ENCODE results near the gene SLC25A20. TPM values are rescaled to one million over a fixed set of nuclear protein-coding genes. Genes with fewer than 3 reads are reported as not detected.

Gene SLC25A20, protein sequence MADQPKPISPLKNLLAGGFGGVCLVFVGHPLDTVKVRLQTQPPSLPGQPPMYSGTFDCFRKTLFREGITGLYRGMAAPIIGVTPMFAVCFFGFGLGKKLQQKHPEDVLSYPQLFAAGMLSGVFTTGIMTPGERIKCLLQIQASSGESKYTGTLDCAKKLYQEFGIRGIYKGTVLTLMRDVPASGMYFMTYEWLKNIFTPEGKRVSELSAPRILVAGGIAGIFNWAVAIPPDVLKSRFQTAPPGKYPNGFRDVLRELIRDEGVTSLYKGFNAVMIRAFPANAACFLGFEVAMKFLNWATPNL
- total RNA-seq, result 15.9 and 17.4 TPM in 2 replicates

DNA sequence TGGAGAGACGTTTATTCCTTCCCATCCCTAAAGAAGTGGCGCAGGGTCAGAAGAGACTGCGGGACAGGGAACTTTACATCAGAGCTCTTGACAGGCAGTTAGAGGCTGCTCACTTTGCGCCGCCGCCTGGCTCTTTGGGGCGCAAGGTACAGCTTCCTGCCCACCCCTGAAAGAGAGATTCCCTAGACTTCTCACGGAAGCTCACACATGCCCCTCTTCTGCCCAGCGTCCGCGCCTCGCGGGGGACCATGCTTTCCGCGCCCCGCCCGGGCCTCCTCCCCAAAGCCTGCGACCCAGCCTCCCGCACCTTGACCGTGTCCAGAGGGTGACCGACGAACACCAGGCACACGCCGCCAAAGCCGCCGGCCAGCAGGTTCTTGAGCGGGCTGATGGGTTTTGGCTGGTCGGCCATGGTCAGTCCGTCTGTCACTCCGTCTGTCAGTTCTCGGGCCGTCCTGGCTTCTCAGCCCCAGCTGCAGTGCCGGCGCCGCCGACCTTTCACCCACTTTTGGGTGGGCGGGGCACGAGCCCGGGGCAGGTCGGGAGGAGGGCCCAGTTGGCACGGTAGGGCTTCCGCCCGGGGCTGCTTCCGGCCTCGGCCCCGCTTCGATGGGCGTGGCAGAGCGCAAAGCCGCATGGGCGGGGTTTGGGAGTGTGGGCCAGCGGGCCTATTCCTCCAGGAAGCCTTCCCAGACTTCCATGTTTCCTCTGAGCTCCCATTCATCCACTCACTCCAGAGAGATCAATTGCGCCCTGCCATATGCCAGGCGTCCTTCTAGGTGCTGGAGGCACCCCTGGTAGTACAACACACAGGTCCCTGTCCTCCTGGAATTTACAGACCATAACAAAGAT lies at the start of gene SLC25A20:
Gene SLC25A20 (minus strand): TSS at position 500 of the 852 bp plus-strand sequence. CDS start 88 bp downstream, at position 412.
- Mint-ChIP-seq H3K4me3 (peak within 1 kb of the TSS; percentile 94), H3K4me1 (ENCODE audit: low read depth) (peaks cover 29% of the 10 kb centered on the region), H3K36me3 (ENCODE audit: low read depth) (peaks cover 4% of the 10 kb centered on the region), H3K27me3 (ENCODE audit: insufficient read depth) (no peaks in the 10 kb centered on the region), H3K27ac (peak within 1 kb of the TSS; percentile 95), H3K9me3 (no peaks in the 10 kb centered on the region)
- intact Hi-C loops (cut with micrococcal nuclease), result loop anchor here (1.0 to 10.0 kb wide), 6 partner anchors 20 to 424 kb away; partner anchors contain the start of genes ARIH2, IP6K2, PRKAR2A and WDR6
- peak; percentile 92 for DNase-seq (ENCODE audit: low spot score)

DNA sequence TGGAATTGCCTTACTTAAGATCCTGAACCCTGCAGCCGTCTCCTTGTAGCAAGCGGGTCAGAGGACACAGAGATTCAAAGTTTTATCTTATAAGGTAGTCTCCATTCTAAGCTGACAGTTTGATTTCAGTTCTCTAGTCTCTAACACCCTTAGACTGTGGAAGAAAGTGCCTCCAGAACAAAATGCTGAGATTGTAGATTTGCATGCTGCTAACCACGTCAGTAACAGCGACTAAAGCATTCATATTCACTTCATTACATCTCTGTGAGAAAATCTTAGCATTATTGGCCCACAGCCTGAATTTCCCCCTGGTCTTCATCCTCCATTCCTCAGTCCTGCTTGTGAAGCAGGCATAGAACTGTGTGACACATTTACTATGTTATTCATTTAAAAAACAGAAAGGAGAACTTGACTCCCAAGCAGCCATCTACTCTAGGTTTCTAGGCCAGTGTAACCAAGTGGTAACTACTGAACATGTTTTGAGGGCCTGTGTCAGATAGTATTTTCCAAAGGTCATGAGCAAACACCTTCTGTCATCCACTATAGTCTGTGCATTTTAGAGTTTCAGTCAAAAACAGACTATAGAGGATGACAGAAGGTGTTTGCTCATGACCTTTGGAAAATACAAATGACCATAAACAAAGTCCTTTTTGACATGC lies 47.3 kb upstream of the SLC25A20 start:
- H3K27ac Mint-ChIP-seq, result peak overlapping the region; percentile 66
- H3K4me3 Mint-ChIP-seq, result peak overlapping the region; percentile 8
- peaks cover 10% of the 10 kb centered on the region for H3K36me3 Mint-ChIP-seq (ENCODE audit: low read depth)
- H3K4me1 Mint-ChIP-seq (ENCODE audit: low read depth), result peaks cover 30% of the 10 kb centered on the region
- H3K9me3 Mint-ChIP-seq, result no peaks in the 10 kb centered on the region
- intact Hi-C loops (cut with micrococcal nuclease), result no loop called here
- no peak for DNase-seq (ENCODE audit: low spot score)
- H3K27me3 Mint-ChIP-seq (ENCODE audit: insufficient read depth), result no peaks in the 10 kb centered on the region

DNA sequence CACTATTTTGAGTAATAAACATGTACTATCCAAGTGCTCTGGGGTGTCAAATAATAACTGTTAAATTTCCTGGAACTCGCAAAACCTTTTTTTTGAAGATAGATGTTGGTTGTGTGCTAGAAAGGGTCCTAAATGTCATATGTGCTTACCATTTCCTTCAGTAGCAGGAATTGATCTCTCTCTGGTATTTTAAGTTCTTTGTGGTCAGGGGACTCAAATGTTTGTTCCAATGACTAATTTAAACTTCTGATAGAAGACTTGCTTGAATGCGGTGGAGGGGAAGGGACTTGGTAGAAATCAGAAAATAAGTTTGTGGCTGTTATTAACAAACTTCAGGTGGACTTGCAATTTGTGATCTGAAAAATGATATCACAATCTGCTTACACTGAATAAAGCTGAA lies 46.8 kb upstream of the SLC25A20 start:
- no peaks in the 10 kb centered on the region for H3K9me3 Mint-ChIP-seq
- no peak for DNase-seq (ENCODE audit: low spot score)
- H3K27me3 Mint-ChIP-seq (ENCODE audit: insufficient read depth), result no peaks in the 10 kb centered on the region
- no peak overlapping the region for H3K4me3 Mint-ChIP-seq
- H3K27ac Mint-ChIP-seq, result peak overlapping the region; percentile 78
- intact Hi-C loops (cut with micrococcal nuclease), result no loop called here
- peaks cover 10% of the 10 kb centered on the region for H3K36me3 Mint-ChIP-seq (ENCODE audit: low read depth)
- H3K4me1 Mint-ChIP-seq (ENCODE audit: low read depth), result peaks cover 29% of the 10 kb centered on the region

GRCh38 chr3:48938689-48939088 lies 40.0 kb upstream of the SLC25A20 start:
- peak overlapping the region; percentile 6 for H3K27ac Mint-ChIP-seq

DNA sequence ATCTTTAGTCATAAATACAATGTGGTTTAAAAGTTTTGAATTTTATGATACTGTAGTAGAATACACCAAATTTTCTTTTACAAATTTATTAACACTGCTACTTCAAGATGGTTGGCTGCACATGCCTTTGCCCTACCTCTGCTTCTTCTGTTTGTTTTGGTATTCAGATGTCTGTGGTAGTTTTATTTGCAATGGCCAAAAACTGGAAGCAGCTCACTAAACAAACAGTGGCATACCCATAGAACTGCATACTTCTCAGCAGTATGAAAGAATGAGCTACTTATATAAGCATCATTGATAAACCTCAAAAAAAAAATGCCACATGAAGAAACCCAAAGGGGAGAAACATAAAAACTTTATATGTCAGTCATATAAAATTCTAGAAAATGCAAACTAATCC lies 39.5 kb upstream of the SLC25A20 start:
- DNase-seq (ENCODE audit: low spot score), result no peak
- Mint-ChIP-seq H3K36me3 (ENCODE audit: low read depth) (peaks cover 34% of the 10 kb centered on the region), H3K4me1 (ENCODE audit: low read depth) (peaks cover 40% of the 10 kb centered on the region), H3K9me3 (no peaks in the 10 kb centered on the region), H3K27me3 (ENCODE audit: insufficient read depth) (no peaks in the 10 kb centered on the region), H3K4me3 (no peak overlapping the region), H3K27ac (peak overlapping the region; percentile 6)
- intact Hi-C loops (cut with micrococcal nuclease), result no loop called here

More at GRCh38 chr3:48938689-48939088, 40.0 kb upstream of the SLC25A20 start:
- DNase-seq (ENCODE audit: low spot score), result no peak
- Mint-ChIP-seq H3K9me3 (no peaks in the 10 kb centered on the region), H3K27me3 (ENCODE audit: insufficient read depth) (no peaks in the 10 kb centered on the region), H3K36me3 (ENCODE audit: low read depth) (peaks cover 35% of the 10 kb centered on the region), H3K4me3 (no peak overlapping the region), H3K4me1 (ENCODE audit: low read depth) (peaks cover 37% of the 10 kb centered on the region)
- intact Hi-C loops (cut with micrococcal nuclease), result no loop called here

DNA sequence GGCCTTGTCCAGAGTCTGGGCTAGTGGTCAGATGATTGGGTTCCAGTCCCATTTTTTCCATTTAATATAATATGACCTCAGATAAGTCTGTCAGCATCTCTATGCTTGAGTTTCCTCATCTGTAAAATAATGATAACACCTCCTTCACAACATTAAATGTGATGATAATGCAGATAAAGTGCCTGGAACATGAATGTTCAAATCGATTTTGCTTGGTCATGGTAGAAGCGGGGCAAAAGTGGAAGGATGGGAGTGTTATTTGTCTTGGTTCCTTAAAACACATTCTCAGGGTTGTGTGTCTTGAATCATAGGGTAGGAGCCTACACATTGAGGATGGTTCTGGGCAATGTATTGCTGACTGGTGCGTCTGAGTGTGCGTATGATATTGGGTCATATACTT lies 36.8 kb upstream of the SLC25A20 start:
- Mint-ChIP-seq H3K27ac (no peak overlapping the region), H3K36me3 (ENCODE audit: low read depth) (peaks cover 44% of the 10 kb centered on the region), H3K4me3 (no peak overlapping the region)

GRCh38 chr3:48934333-48934991 lies 35.8 kb upstream of the SLC25A20 start:
- H3K4me3 Mint-ChIP-seq, result no peak overlapping the region
- H3K9me3 Mint-ChIP-seq, result no peaks in the 10 kb centered on the region
- H3K27ac Mint-ChIP-seq, result no peak overlapping the region
- no peaks in the 10 kb centered on the region for H3K27me3 Mint-ChIP-seq (ENCODE audit: insufficient read depth)
- intact Hi-C loops (cut with micrococcal nuclease), result loop anchor here (5.0 kb wide), 1 partner anchor 37 kb away; the partner anchor contains the start of gene SLC25A20
- peaks cover 47% of the 10 kb centered on the region for H3K36me3 Mint-ChIP-seq (ENCODE audit: low read depth)
- DNase-seq (ENCODE audit: low spot score), result no peak
- peaks cover 59% of the 10 kb centered on the region for H3K4me1 Mint-ChIP-seq (ENCODE audit: low read depth)

More for the DNA sequence above, 36.8 kb upstream of the SLC25A20 start:
- H3K27me3 Mint-ChIP-seq (ENCODE audit: insufficient read depth), result no peaks in the 10 kb centered on the region
- H3K4me1 Mint-ChIP-seq (ENCODE audit: low read depth), result peaks cover 53% of the 10 kb centered on the region
- no peak for DNase-seq (ENCODE audit: low spot score)
- intact Hi-C loops (cut with micrococcal nuclease), result no loop called here
- no peaks in the 10 kb centered on the region for H3K9me3 Mint-ChIP-seq

- no peak for DNase-seq (ENCODE audit: low spot score)
- intact Hi-C loops (cut with micrococcal nuclease), result loop anchor here (5.0 kb wide), 1 partner anchor 35 kb away; the partner anchor contains the start of gene SLC25A20
- Mint-ChIP-seq H3K36me3 (ENCODE audit: low read depth) (peaks cover 56% of the 10 kb centered on the region), H3K4me3 (no peak overlapping the region), H3K9me3 (no peaks in the 10 kb centered on the region), H3K27ac (peak overlapping the region; percentile 32), H3K27me3 (ENCODE audit: insufficient read depth) (no peaks in the 10 kb centered on the region), H3K4me1 (ENCODE audit: low read depth) (peaks cover 71% of the 10 kb centered on the region)
Measured at GRCh38 chr3:48931944-48932580, 33.4 kb upstream of the SLC25A20 start.

DNA sequence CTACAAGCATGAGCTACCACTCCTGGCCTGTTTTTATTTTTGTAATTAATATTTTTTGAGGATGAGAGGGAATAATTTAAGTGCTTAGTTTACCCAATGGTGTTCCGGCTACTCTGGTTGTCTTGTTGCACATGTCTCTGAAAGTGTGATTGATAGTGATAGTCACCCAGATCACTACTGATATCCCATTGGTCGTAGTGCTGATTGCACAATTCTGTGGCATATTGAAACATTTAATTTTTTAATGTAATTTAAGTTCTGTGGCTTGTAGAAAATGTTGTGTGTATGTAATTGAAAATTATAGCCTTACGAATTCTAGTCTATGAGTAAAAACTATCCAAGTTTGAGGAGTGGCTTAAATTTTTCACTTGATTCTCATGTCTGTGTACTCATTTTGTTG lies 31.9 kb upstream of the SLC25A20 start:
- intact Hi-C loops (cut with micrococcal nuclease), result loop anchor here (5.0 kb wide), 1 partner anchor 33 kb away; the partner anchor contains the start of gene SLC25A20
- no peaks in the 10 kb centered on the region for H3K27me3 Mint-ChIP-seq (ENCODE audit: insufficient read depth)
- no peak overlapping the region for H3K4me3 Mint-ChIP-seq
- H3K36me3 Mint-ChIP-seq (ENCODE audit: low read depth), result peaks cover 61% of the 10 kb centered on the region
- H3K27ac Mint-ChIP-seq, result no peak overlapping the region
- H3K9me3 Mint-ChIP-seq, result no peaks in the 10 kb centered on the region
- peaks cover 80% of the 10 kb centered on the region for H3K4me1 Mint-ChIP-seq (ENCODE audit: low read depth)
- DNase-seq (ENCODE audit: low spot score), result no peak

- peak overlapping the region; percentile 66 for H3K27ac Mint-ChIP-seq
Measured at GRCh38 chr3:48929358-48930035, 30.8 kb upstream of the SLC25A20 start.

GRCh38 chr3:48928679-48929078 lies 30.0 kb upstream of the SLC25A20 start:
- no peak for DNase-seq (ENCODE audit: low spot score)
- H3K27me3 Mint-ChIP-seq (ENCODE audit: insufficient read depth), result no peaks in the 10 kb centered on the region
- peaks cover 56% of the 10 kb centered on the region for H3K36me3 Mint-ChIP-seq (ENCODE audit: low read depth)
- H3K9me3 Mint-ChIP-seq, result no peaks in the 10 kb centered on the region
- peak overlapping the region; percentile 56 for H3K4me3 Mint-ChIP-seq
- peak overlapping the region; percentile 66 for H3K27ac Mint-ChIP-seq
- intact Hi-C loops (cut with micrococcal nuclease), result loop anchor here (1.0 kb wide), 1 partner anchor 10 kb away; the partner anchor contains the start of gene ARIH2
- peaks cover 64% of the 10 kb centered on the region for H3K4me1 Mint-ChIP-seq (ENCODE audit: low read depth)

More at GRCh38 chr3:48929358-48930035, 30.8 kb upstream of the SLC25A20 start:
- DNase-seq (ENCODE audit: low spot score), result no peak
- Mint-ChIP-seq H3K4me1 (ENCODE audit: low read depth) (peaks cover 72% of the 10 kb centered on the region), H3K36me3 (ENCODE audit: low read depth) (peaks cover 61% of the 10 kb centered on the region), H3K4me3 (peak overlapping the region; percentile 28), H3K9me3 (no peaks in the 10 kb centered on the region), H3K27me3 (ENCODE audit: insufficient read depth) (no peaks in the 10 kb centered on the region)
- intact Hi-C loops (cut with micrococcal nuclease), result loop anchor here (5.0 kb wide), 1 partner anchor 32 kb away; the partner anchor contains the start of gene SLC25A20

All from activated T-helper 1 cell treated with anti-CD3 and anti-CD28 coated beads, Interleukin-12 subunit alpha, Interleukin-12 subunit beta, Interleukin-2, Interleukin-4 antibody, amounts not matched to agents 30 ng/mL and 10 ng/mL and 1 ng/mL, durations not matched to agents 14 hours and 24 hours and 36 hours (primary cell).